Right forelimb (tissue), 1 donor: Measurements from ENCODE around the gene GABARAP.
A peak's percentile ranks its signal among the peaks of the same experiment; 100 is the strongest.
"Not testable (repeated sequence)": the region's sequence is repeated elsewhere in the genome, so short reads cannot be mapped to it uniquely, and the experiment has no call there.

ENCODE experiments used
- DNase-seq: peaks from one replicate; pipeline ENCODE4 v3.0.0-alpha.2; 2018

The GABARAP gene

DNA sequence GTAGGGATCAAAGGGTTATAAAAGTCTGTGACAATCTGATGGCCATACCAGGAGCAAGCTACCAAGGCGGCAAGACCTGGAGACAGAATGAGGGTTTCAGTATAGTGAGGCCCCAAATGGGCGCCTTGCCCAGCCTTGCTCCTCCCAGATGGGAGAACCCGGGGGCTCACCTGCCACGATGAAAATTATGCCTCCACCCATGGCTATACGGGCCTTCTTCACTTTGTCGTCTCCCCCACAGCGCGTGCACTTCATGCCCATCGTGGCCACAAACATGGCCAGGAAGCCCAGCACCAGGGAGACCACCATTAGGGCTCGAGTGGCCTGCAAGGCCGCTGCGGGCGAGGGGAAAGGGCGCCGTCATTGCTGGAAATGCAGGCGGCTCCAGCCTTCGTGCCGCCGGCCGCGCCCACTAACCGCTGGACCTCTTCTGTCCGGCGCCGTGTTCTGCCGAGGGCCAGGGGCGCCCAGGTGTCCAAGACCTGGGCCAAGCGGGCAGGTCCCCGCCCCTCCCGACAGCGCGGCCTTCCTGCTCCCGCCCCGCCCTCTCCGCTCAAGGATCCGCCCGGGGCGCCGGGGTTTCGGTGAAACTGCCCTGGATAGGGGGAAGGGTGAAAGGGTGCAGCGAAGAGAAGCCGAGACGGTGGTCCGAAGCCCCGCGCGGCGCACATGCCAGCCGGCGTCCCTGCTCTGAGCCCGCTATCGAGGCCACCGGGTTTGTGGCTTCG, 18.6 kb upstream of the GABARAP start:
- DNase-seq = peak; percentile 59

DNA sequence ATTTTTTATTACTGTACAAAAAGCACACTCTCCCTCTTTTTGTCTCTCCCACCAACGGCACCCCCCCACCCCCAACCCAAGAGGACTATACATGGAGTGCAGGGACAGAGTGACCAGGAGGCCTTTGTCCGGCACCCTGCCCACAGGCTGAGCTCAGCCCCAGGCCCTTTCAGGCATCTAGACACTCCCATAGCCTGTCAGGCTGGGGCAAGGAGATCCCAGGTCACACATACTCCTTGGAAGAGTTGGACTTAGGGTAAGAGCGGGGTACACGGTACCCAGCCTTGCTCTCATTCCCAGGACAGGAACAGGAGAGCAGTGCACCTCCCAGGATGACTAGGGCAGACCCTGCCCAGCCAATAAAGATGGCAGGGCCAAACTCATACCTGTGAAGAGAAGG, 17.9 kb upstream of the GABARAP start:
- no peak for DNase-seq

DNA sequence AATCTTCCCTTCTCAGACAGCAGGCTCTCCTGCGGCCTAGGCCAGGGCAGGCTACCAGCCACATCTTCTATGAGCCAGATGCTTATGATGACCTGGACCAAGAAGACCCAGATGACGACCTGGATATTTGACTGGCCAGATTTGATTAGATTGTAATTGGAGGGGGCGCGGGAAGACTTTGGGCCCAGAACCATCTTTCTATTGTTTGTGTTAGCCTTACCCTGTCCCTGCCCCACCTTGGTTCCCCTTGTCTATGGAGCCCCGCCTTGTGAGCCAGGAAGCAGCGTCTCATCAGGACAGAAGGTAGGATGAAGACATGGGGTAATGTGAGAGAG, 17.3 kb upstream of the GABARAP start:
- DNase-seq = no peak

DNA sequence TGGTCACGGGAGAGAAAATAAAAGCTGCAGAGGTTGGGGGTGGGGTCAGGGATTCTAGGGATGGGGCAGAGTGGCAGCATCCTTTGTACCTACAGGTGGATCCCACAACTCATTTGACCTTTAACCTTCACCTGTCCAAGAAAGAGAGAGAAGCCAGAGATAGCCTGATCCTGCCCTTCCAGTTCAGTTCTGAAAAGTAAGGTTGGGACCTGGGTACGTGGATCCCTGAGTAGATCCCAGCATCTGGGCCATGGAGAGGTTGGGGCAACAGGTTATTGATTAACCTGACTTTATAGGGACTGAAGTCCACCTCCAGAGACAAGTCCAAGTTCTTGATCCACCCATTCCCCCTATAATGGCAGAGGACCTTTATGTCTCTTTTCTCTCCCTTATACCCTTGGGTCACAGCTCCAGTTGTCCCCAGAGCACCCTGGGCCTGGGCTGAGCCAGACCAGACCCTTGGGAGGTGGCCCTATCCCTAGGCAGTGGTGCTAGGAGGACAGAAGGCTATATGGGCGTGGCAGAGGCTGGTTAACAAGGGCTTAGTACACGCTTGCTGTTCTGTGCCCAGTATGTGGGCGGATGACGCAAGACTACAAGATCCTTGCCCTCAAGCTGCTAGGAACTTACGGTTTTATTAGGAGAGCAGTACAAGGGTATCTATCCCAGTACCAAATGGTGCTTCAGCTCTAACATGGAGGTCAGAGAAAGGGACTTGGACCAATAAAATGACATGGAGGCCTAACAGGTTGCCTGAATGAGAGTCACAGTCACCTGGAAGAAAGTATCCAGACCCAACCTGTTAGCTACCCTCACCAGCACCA, 16.7 kb upstream of the GABARAP start:
- DNase-seq = no peak

DNA sequence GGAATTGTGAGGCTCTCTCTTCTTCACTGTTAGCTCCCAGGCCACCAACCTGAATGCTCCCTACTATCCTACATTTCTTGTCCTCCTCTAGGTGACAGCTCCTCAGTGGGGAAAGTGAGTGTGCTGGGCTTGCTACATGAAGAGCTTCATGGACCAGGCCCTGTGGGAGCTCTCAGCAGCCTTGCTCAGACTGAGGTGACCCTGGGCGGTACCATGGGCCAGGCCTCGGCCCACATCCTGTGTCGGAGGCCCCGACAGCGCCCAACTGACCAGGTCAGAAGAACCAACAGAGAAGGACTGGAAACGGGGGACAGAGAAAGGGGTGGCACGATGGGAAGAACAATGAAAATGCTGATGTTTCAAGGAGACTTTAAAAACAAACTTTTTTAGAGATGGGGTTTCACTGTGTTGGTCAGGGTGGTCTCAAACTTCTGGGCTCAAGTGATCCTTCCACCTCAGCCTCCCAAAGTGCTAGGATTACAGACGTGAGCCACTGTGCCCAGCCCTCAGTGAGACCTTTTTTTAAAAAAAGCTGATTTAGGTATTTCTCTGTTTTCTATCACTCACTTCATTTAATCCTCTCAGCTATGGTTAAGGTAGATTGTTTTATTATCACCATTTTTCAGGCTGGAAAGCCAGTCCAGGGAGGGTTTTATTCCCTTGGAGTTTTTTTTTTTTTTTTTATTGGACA, 14.7 kb upstream of the GABARAP start:
- no peak for DNase-seq

GRCh38 chr17:7254511-7254910, 12.3 kb upstream of the GABARAP start:
- no peak for DNase-seq

GRCh38 chr17:7253082-7253481, 10.8 kb upstream of the GABARAP start:
- DNase-seq = no peak

GRCh38 chr17:7252176-7253043, 10.2 kb upstream of the GABARAP start, which contains the start of gene ELP5:
Gene ELP5, plus strand, starts transcription at chr17:7252215. Its CDS starts 336 bp downstream, at chr17:7252551.
- DNase-seq = peak; percentile 99

- DNase-seq = no peak
Measured at GRCh38 chr17:7251661-7252175, 9.5 kb upstream of the GABARAP start, which contains the start of gene CTDNEP1. Gene CTDNEP1, minus strand, starts transcription at chr17:7251734. Its CDS starts 438 bp downstream, at chr17:7251296.

DNA sequence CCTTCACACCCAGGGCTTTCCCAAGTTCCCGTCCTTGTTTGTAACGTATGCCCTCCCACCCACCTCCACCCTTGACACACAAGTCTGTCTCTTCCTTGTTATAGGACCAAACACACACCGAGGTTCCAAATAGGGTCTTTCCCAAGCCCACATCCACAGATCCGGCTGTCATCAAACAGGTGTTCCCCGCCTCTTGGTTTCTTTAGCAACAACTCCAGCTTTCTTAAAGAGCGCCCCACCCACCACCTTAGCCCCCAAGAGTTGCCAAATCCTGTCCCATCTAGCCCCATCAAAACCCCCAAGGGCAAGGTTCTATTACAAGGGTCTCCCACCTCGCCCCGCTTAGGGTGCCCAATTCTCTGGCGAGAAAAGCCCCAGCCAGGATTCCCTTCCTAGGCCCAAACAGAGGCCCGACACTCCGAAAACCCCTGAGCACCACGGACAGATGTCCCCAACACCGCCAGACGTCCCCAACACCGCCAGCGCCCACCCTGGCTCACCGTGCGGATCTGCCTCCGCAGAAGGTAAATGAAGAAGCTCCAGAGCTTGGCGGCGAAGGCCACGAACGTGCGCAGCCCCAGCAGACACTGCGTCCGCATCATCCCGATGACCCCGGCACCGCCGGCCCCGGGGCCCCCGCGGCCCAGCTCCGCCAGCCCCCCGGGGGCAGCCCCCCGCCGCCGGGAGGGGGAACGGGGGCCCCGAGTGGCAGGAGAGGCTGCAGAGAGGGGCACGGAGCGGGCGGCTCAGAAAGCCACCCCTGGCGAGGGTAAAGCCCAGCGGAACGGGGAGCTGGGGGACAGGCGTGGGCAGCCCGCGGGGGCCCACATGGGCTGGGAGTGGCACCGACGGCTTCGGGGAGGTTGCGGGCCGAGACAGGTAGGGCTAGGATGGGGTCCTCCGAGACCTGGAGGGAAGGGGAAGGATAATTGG, 8.7 kb upstream of the GABARAP start:
- DNase-seq = no peak

DNA sequence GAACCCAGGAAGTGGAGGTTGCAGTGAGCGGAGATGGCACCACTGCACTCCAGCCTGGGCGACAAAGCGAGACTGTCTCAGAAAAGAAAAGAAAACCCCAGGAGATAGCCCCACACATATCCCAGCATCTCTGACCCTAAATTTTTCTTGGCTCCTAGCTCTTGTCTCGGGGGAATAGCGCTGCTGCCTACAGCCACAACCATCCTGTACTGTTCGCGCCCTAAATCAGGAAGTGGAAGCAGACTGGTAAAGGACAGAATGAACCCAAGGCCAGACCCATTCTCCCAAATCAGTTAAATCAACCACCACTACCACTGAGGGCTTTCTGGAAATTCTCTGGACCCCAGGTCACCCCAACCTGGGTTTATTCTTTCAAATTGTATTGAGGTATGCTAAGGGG, 7.6 kb upstream of the GABARAP start:
- DNase-seq = no peak

DNA sequence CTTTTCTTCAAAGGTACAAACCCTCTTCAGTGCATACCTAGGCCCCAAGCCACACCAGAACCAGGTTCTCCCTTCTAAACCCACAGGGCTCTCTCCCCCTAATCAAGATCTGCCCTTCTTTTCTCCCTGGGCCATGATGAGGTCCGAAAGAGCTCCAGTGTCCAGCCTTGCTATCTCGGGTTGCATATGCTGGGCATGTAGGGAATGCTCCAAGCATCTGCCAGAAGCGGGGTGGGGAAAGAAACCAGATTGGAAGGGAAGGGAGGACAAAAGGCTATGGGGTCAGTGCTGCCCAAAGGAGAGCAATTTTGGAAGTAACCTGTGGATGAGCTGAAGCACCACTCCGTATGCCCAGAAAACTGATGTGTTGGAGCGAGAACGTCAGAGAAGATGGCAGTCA, 7.0 kb upstream of the GABARAP start:
- no peak for DNase-seq

DNA sequence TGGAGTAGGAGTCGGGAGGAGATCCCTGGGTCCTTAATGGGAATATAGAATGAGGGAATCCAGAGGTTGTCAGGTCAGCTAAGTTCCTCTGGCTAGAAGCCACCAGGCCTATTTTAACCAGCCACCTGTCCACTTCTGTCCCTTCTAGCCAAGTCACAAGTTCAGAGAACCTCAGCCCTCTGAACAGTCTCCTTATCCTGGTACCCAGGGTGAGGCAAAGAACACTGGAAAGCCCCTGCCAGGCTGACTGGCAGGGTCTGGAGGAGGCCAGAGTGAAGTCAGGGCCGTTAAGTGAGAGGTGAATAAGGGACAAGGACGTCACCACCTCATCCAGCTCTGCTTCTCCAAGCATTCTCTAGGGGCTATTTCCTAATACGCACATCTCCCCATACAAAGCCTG, 6.5 kb upstream of the GABARAP start:
- no peak for DNase-seq

DNA sequence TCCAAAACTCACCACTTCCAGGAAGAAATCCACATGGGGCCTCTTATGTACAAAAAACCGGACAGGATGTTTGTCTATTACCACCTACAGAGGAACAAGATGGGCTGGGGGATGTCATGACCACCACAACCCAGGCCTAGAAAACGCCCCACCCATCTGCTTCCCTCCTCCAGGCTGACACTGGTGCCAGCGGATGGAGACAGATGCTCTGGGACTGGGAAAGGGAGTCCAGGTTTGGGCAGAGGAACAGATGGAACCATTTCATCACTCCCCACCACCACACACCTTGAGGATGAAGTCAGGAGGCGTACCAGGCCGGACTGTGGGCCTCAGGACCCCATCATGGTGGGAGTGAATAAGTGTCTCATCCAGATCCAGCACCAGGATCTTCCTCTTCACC, 4.5 kb upstream of the GABARAP start:
- no peak for DNase-seq

GRCh38 chr17:7243838-7244237, 1.6 kb upstream of the GABARAP start:
- not testable (repeated sequence) for DNase-seq

GRCh38 chr17:7243453-7243729, 1.1 kb upstream of the GABARAP start:
- no peak for DNase-seq

DNA sequence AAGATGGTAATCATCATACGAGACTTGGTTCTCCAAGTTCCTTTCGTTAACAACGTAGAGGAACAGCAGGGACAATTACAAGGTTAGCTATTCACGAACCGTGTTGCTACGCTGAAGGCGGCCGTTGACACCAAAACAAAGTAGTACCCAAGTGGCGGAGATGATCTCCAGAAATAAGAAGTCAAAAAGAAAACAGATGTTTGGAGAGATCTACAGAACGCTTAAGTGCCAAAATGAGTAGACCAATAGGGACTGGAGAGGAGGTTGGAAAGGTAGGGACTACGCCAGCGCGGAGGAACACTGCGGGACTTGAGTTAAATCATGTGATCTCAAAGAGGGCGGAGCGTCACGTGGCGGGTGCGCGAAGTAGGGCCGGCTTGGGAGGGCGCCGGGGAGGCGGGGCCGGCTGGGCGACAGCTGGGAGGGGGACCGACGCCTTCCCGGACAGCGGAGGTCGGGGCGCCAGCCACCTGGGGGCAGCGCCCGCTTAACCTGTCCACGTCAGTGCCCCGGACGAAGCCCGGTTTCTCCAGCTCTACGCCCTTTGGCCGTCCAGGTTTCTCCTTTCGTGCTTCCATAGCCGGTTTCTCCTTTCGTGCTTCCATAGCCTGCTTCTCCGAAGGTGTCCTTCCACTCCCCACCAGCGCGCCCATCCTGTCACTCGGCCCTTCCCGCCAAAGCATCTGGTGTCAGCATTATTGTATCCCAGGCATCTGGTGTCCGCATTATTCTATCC, 636 bp upstream of the GABARAP start:
- peak; percentile 98 for DNase-seq

DNA sequence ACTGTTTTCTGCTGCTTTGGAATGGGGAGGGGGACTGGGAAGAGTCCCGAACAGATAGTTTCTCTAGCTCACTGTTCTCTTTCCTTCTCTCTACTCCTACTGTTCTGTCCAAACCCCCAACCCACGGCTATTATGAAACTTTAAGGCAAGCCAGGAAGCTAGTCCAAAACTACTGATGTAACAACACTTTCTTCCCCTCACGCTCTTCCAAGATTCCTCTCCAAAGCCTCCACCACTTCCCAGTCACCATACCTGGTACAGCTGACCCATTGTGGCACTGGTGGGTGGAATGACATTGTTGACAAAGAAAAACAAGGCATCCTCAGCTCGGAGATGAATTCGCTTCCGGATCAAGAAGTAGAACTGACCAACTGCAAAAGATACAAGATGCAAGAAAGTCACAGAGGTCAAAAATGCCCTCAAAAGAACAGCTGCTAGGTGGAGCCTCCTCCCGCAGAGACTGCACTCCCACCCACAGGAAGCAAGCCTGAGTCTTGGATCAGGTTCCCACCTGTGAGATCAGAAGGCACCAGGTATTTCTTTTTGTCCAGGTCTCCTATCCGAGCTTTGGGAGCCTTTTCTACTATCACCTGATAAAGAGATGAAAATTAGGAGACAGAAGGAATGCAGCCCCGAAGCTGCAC, 1.0 kb downstream of the GABARAP start:
- no peak for DNase-seq

DNA sequence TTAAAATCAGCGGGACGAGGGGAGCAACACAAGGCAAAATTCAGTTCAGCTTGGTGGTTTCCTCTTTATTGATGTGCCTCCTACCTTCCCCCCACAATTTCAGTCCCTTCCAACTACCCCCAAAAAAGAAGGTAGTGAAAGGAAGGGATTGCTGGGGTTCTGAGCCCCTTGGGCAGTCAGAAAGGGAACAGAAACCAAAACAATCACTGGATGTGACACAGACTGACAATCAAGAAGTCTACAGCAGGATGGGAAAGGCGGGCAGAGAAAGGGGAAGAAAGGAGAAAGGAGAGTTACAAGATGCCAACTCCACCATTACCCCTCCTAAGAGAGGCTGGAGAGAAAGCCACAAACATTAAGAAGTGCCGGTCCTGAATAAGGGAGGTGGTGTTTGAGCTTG, 1.9 kb downstream of the GABARAP start:
- DNase-seq = no peak
